HG03457 (cell line): ENCODE results near the gene GLIPR2.
"Not testable (repeated sequence)": the region's sequence is repeated elsewhere in the genome, so short reads cannot be mapped to it uniquely, and the experiment has no call there.

Source experiments
- ATAC-seq: cut with Tn5 transposase; IDR thresholded peaks from one replicate; pipeline ENCODE4 v1.9.1; 2021; ENCODE audit warnings: moderate number of reproducible peaks; ENCODE audit not compliant: unreplicated experiment

GLIPR2 gene

GRCh38 chr9:36121971-36122370 is 14.6 kb upstream of the GLIPR2 start:
- no peak for ATAC-seq

DNA sequence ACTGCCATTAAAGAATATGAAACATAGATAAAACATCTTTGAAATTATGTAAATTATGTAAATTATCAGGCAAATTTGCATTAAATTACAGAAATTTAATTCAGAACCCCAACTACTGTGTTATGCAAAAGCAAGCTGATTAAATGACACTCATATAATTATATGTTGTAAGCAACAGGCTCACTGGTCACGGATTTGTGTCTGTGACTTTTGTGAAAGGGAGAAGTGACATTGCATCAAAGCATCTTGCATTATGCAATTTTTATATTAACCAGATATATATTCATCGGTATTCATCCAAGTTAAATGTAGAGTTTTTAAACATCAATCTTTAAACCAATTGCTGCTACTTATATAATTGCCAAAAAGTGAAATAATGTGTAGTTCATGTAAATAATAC is 13.0 kb upstream of the GLIPR2 start:
- ATAC-seq = no peak

GRCh38 chr9:36125062-36125855 is 11.3 kb upstream of the GLIPR2 start:
- ATAC-seq = no peak

- no peak for ATAC-seq
Measured at GRCh38 chr9:36126016-36126730, 10.4 kb upstream of the GLIPR2 start.

DNA sequence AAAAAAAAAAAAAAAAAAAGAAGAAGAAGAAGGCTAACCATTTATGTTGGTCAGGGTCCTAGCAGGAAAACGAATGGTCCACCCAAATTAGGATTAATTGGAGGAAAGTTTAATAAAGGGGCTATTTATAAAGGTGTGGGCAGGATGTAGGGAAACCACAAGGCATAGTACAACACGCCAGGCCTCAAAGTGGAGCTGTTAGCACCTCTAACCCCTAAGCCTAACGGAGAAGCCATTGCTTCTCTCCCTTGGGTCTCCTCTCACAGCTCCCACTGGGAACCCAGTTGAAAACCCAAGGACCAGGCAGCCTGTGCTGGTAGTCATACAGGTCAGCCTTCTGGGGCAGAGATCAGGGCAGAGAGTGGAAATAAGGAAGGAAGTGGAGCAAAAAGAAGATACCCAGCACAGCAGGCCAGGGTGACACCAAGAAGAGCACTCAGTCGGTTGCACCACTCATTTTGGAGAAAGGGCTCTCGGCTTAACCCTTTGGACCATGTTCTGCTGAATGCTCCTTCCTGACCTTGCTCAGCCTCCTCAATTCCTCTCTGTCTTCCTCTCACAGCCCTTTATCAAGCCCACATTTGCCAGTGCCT is 8.8 kb upstream of the GLIPR2 start:
- ATAC-seq = no peak

DNA sequence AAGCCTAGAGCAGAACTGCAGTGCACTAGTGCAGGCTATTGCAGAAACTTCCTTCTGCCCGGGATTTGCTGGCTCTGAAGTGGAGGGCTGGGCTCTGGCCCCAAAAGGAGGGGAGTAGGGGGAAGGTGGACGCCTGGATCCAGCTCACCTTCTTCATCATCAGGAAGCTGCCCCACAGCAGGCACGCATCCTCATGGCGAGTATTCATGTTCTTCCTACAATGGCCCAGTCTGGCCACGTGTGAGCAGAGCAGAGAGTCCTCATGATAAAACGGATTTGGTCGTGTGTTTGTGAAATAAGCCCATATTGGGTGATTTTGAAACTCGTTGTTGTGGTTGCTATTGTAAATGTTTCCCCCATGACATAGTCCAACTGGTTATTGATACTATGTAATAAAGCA is 8.2 kb upstream of the GLIPR2 start:
- no peak for ATAC-seq

- ATAC-seq = no peak
Measured at GRCh38 chr9:36129139-36129538, 7.4 kb upstream of the GLIPR2 start.

GRCh38 chr9:36131666-36132065 is 4.9 kb upstream of the GLIPR2 start:
- not testable (repeated sequence) for ATAC-seq

GRCh38 chr9:36132086-36132485 is 4.4 kb upstream of the GLIPR2 start:
- ATAC-seq = no peak

- no peak for ATAC-seq
Measured at GRCh38 chr9:36134761-36135505, 1.6 kb upstream of the GLIPR2 start.

DNA sequence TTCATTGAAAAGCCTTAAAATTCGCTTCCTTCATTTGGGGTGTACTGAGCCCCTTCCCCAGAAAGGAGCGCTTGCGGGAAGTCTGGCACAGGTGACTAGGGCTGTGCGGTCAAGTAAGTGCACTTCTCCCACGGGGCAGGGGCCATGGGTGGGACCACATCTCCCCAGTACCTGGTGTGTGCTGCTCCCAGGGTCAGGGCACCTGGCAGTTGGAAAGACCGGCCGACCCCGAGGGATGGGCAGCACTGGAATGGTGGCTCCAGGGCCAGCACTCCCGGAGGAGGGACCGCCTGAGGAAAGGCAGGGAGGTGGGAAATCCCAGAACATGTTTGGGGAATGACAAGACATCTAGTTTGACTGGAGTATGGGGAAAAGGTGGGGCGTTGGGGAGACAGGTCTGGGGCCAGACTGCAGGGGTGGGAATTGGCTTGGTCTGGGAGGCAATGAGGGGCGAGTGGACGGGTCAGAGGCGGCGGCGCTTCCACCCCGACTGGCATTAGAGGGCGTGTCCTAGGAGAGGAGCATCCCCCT is 727 bp upstream of the GLIPR2 start:
- ATAC-seq = no peak

- peak; percentile 23 for ATAC-seq
Measured at GRCh38 chr9:36136894-36137391, 410 bp downstream of the GLIPR2 start.

DNA sequence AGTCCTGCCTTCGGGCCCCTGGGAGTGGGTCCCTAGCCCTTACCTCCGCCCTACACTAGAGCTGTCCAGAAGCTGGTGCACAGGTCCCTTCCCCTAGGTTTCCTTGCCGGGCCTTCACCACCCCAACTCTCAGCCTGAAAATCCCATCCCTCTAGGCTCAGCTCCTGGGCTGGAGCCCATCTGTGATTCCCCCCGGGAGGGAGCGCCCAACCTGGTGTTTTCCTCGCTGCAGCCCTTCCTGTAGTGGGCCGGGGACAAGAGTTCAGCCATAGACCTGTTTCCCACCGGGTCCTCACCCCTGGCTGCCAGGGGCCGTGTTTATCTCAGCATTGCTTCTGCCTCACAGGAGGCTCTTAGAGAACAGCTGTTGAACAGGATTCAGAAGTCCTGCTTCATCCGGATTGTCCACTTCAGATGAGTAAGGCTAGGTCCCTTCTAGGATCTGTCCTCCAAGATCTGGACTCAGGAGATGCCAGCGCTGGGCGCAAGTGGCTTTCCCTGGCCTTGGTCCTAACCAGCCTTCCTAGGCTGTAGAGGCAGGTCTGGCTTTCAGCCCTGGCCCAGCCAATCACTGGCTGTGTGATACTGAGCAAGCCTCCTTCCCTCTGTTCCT is 965 bp downstream of the GLIPR2 start:
- no peak for ATAC-seq

DNA sequence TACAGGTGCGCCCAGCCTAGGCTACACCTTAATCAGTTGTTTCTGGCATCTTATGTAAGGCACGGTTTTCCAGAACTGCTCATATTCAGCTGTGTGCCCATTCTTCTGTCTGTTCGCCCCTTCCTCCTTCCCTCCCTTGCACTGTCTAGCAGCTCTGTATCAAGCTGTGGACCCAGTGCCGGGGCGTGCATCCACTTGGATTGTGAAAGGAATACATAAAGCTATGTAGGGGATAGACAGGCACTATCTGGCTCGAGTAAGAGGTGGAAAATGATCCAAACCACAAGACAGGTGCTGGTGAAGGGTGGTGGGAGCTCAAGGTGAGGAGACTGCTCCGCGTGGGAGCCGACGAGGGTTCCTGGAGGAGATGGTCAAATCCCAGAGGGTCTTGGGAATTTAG is 2.0 kb downstream of the GLIPR2 start:
- no peak for ATAC-seq

DNA sequence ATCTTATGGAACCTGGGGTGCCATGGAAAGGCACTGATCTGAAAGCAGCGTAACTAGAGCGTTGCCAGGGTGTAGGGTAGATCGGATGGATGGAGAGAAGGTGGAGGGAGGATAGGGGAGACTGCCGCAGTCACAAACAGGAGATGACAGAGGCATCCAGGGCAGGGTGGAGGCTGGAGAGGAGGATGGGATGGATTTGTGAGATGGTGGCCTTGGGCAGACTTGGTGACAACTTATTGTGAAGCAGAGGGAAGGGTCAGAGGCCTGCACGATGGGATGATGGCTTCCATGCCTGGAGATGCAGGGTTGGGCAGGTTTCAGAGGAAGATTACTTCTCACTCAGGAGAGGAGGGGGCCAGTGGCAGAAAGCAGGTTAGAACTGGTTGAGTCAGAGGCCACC is 2.4 kb downstream of the GLIPR2 start:
- ATAC-seq = no peak

DNA sequence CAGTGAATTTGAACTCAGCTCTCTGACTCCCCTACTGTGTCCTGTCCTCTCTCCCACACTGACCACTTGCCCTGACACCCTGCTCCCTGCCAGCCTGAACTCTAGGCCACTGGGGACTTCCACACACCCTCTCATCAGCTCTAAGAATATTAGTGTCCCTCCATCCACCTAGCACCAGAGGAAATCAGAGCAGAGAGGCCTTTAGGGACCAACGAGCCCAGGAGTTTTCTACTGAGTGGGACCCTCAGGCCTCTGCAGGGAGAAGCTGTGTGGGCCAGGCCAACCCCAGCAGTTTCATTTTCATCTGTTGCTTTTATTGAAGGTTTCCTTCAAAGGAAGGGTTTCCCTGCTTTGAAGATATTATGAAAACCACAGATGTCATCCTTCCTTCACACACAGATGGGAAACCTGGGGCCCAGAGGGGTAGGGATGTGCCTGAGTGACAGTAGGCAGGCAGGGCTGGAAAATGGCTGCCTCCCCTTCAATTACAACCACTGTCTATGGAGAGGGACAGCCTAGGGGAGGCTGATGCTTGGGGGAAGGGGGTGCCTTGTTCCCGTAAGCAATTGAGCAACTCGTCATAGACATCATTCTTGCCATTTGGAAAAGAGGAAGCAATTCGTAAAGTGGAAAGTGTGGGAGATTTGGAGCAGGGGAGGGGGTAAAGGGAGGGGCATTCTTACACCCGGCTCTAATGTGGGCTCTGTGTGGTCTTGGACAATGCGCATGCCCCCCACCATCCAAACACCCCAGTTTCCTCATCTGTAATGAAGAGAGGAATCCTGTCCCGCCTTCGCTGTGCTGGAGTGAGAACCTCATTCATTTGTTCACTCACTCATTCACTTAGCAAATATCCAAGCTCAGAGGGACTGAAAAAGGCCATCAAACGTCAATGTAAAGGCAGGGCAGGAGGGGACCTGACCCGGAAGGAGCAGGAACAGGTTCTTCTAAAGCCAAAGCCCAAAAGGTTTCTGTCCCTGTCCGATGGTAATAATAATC is 3.9 kb downstream of the GLIPR2 start:
- ATAC-seq = no peak

DNA sequence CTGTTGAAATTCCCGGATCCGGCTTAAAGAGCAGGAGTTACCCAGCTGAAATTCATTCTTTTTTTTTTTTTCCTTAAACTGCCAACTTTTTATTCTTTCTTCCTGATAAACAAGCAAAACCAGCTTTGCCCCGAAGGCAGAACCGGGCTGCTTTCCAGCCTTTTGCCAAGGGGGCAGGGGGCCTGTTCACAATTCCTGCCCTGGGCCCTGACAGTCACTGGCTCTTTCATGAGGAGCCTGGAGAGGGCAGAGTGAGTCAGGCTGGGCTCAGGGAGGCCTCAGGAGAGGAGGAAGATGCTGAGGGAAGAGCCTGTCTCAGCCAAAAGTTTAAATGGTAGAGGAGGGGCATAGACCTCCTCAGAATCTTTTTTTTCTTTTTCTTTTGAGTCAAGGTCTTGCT is 4.8 kb downstream of the GLIPR2 start:
- ATAC-seq = no peak

DNA sequence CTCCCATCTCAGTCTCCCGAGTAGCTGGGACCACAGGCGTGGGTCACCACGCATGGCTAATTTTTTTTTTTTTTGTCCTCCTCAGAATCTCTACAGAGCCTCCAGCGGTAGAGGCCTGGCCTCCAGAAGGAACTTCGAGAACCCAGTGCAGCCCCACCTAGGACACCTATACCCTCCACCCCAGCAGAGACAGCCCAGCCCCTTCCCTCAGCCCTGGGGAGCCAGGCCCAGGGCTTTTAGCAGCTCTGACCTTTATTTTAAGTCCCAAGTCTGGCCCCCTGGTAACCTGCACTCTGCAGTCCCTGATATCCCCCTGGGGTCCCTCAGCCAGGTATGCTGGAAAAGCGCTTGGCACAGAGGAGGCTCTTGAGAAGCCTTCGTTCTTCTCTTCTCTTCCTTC is 5.2 kb downstream of the GLIPR2 start:
- no peak for ATAC-seq

DNA sequence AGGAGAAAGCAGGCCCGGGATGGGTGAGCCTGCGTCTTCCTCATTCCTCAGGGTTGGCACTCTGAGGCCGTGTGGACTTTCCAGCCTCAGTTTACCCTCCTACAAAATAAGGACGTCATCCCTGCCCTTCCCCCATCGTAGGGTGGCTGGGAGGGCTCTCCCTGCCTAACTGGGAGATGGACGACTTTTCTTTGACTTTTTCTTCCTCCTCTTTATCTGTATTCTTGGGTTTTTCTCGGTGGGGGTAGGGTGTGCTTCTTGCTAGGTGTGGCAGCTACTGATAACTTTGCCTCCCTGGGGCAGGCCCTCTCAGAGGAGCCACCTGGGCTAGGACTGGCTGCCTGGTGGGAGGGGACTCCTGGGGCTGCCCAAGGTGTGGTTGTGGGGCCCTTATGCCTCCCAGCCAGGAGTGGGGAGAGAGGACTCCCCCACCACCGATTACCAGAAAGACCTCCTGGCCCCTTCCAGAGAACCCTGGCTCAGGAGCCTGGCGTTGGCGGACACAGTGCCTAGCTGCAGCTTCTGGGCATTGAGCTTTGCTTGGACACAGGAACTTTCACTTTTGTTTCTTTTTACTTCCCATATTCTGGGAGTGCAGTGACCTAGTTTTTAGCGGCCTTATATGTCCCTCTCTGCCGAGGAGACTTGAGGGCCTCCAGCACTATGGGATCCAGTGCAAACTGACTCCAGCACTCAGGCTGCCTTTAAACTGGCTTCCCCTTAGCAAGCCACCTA is 6.1 kb downstream of the GLIPR2 start:
- ATAC-seq = no peak
